T47D (cell line): ENCODE measurements around the gene BET1.

Experiments
- DNase-seq, 2 experiments: peaks; one replicate each; pipeline versions ENCODE4 v3.0.0 to v3.0.0-alpha.2; 2011 to 2012; ENCODE audit warnings: low read depth in 1 of 2, low spot score in 1 of 2
- JUND ChIP-seq: IDR thresholded peaks from 2 replicates; pipeline ENCODE4 v1.6.1; 2012; ENCODE audit warnings: low read depth
- in situ Hi-C: cut with HindIII; loops from 2 replicates; pipeline ENCODE4 v1.10.0; 2016; ENCODE audit warnings: low sequenced_read_pairs, low pct_unique_long_range_greater_than_20kb

Gene BET1

GRCh38 chr7:94003446-94004023 lies 620 bp downstream of the BET1 start:
- DNase-seq: no peak
- TF ChIP-seq JUND: no peak
- in situ Hi-C loops: no loop called here

DNA sequence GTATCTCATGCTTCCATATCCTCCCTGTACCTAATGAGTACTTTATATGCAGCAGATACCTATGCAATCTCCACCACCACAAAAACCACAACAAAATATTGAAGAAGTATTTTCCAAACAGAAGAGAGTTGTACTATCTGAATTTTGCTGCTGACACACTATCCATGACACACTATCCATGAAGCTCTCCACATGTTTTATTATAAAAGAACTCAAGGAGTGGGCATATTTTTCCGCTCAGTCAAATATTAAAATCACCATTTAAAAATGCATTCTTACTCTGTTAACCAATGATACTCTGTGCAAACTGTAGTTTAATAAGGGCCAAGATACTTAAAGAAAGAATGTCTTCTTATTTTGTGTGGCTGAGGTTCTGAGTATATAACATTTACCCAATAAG lies 2.8 kb downstream of the BET1 start:
- in situ Hi-C loops: no loop called here
- no peak for TF ChIP-seq JUND
- DNase-seq: no peak

DNA sequence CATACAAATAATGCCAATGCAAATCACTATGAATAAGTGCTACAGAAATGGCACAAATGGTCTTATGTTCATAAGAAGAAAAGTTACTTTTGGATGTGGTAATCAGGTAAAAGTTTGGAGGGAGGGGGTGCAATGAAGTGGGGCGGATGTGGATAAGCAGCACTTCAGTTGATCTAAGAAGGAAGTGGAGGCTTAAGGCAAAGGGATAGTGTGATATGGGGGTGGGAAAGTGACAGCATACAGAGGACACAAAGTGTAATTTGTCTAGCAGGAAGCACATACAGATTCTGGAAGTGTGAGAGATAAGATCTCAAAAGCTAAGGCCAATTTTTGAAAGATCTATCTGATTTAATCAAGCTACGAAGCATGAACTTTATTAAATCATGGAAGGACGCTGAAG lies 6.3 kb downstream of the BET1 start:
- no peak for TF ChIP-seq JUND
- in situ Hi-C loops: no loop called here
- no peak for DNase-seq

DNA sequence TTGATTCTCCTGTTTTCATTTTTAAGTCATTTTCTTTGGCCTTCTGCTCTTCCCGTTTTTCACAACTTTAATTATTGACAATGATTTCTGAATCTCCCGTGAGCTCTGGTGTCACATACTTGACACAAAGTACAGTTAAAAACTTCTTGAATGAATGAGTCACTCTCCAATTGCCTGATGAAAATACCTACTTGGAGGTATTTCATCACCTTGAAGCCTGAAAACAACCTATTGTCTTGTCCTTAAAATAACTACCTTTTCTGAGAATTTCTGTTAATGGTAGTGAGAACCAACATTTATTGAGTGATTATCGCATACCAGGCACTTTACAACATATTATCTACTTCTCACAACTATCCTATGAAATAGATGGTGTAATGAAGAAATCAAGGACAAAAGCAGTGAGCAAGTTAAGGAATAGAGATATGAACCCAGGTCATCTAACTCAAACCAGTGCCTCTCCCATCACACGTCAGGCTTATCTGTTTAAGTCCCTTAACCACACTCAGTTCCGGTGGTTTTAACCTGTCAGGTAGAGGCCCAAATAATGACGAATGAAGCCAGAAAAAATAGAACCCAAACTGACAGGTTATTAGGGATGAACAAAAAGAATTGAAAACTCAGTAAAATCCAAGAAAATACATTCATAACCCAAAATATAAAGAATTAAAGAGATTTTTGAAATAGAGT lies 11.6 kb downstream of the BET1 start:
- TF ChIP-seq JUND: no peak
- DNase-seq: no peak
- in situ Hi-C loops: no loop called here

DNA sequence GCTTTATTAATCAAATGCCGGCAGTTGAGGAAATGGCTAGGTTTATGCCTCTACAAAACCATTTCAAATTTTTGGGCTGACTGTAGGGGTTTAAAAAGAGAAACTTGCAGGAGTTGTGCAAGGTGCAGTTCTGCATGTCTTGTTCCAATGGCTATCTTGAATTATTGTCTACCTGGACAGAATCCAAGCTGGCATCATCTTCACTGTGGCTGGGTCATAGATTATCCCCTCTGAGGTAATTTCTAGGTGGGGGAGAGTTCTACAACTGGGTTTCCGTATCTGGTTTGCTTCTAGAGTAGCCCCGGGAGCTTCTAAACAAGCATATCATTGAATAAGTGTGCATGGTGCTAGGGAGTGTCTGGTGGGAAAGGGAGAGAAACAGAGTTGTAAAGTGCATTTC lies 16.9 kb downstream of the BET1 start:
- no peak for TF ChIP-seq JUND
- in situ Hi-C loops: no loop called here
- DNase-seq: no peak

GRCh38 chr7:93985101-93985500 lies 19.1 kb downstream of the BET1 start:
- in situ Hi-C loops: no loop called here
- DNase-seq: no peak
- no peak for TF ChIP-seq JUND

DNA sequence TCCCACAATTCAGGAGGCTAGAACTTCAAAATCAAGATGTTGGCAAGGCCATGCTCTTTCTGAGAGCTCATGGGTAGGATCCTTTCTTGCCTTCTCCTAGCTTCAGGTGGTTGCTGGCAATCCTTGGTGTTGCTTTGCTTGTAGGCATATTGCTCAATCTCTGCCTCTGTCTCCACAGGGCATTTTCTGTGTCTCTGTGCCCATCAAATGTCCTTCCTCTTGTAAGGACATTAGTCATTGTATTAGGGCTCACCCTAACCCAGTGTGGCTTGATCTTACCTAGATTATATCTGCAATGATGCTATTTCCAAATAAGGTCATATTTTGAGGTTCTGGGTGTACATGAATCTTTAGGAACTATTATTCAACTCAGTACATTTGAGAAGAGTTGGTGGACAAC lies 20.1 kb downstream of the BET1 start:
- DNase-seq: no peak
- TF ChIP-seq JUND: no peak
- in situ Hi-C loops: no loop called here

- no peak for TF ChIP-seq JUND
- in situ Hi-C loops: no loop called here
- DNase-seq: no peak
Observed at GRCh38 chr7:93981480-93981874, 22.7 kb downstream of the BET1 start.

DNA sequence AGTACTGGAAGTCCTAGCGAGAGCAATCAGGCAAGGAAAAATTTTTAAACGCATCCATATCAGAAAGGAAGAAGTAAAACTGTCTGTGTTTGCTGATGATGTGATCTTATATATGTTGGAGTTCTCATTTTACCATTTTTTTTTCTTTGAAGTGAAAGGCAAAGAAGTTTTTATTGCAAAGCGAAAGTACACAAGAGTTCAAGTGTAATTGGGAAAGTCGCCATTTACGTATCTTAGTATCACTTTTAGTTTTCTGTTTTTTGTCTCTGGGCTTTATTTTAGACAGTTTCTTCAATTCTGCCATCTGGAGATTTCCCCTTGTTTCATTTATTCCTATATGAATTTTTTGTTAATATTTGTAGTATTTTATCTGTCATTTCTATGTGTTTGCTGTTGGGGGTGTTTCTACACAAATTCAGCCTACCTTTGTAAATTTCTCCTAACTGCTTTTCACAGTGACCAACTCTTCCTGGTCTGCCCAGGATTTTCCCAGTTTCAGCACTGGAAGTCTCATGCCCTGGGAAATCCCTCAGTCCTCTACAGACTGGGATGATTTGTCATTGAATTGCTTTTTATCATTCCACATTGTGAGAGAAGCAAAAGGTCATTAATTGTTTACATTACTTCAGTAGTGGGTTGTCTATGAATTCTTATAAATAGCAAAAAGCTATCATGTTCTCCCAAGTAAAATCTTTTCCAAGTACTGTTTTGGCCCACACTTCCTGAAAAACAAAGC lies 23.2 kb downstream of the BET1 start:
- in situ Hi-C loops: no loop called here
- no peak for DNase-seq
- no peak for TF ChIP-seq JUND

GRCh38 chr7:93977211-93977950 lies 26.8 kb downstream of the BET1 start:
- in situ Hi-C loops: no loop called here
- DNase-seq: no peak
- TF ChIP-seq JUND: no peak

DNA sequence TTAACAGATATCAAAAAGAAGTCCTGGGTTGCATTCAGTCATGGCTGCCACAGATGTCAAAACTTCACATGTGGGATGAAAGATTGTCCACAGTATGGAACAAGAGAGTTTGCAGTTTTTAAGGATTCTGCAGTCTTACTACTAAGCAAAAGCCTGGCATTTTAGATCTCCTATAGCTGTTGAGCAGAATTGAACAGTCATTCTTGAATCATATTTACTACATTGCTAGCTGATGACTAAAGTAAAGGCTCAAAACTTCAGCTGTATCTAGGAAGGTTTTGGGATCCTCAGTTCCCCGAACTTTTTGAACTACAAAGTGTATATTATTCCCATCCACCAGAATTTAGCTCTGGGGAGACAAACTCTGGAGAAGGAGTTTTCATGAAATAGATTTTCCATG lies 31.0 kb downstream of the BET1 start:
- TF ChIP-seq JUND: no peak
- no peak for DNase-seq
- in situ Hi-C loops: no loop called here

DNA sequence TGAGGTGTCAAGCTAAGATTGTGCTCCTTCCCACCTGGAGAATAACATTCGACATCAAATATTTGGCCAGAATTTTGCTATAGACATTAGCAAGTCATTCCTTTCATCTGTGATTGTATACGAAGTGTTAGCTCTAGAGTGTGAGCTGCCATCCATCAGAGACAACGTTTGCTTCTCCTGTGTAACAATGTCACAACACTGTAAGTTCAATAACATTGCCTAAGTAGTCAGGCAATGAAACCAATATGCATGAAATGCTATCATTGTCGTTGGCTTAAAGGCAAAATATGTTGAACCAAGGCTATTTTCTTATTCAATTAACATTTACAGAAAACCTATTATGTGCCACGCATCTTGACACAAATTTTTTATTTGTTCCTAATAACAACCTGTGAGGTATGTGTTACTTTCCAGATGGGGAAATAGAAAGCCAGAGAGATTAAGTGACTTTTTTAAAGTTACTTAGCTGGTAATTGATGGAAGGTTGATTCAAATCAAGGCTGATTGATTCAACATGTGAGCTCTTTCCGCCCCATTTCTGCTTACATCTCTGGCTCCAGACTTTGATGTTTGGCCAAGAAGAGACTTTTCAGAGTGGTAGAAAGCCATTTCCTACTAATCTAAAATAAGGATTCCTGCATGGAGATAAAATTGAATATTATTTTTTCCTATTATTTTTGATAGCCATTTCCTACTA lies 32.0 kb downstream of the BET1 start:
- TF ChIP-seq JUND: no peak
- in situ Hi-C loops: no loop called here
- DNase-seq: no peak
